GM20000 (cell line): ENCODE data around the gene S100A10.

Experiments
- DNase-seq: peaks from one replicate; pipeline ENCODE4 v3.0.0; 2012; ENCODE audit warnings: low spot score
- TF ChIP-seq, protein P1 (sequence below): IDR thresholded peaks from 2 replicates; pipeline ENCODE4 v1.5.1; 2012; ENCODE audit warnings: mild to moderate bottlenecking, control low read depth; ENCODE audit errors: extremely low read depth, missing control alignments

S100A10 gene

GRCh38 chr1:152023221-152023620, 29.6 kb upstream of the S100A10 start:
- no peak for DNase-seq

GRCh38 chr1:152022474-152022873, 28.8 kb upstream of the S100A10 start:
- TF ChIP-seq, protein P1, sequence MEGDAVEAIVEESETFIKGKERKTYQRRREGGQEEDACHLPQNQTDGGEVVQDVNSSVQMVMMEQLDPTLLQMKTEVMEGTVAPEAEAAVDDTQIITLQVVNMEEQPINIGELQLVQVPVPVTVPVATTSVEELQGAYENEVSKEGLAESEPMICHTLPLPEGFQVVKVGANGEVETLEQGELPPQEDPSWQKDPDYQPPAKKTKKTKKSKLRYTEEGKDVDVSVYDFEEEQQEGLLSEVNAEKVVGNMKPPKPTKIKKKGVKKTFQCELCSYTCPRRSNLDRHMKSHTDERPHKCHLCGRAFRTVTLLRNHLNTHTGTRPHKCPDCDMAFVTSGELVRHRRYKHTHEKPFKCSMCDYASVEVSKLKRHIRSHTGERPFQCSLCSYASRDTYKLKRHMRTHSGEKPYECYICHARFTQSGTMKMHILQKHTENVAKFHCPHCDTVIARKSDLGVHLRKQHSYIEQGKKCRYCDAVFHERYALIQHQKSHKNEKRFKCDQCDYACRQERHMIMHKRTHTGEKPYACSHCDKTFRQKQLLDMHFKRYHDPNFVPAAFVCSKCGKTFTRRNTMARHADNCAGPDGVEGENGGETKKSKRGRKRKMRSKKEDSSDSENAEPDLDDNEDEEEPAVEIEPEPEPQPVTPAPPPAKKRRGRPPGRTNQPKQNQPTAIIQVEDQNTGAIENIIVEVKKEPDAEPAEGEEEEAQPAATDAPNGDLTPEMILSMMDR, result no peak
- no peak for DNase-seq

More at GRCh38 chr1:152023221-152023620, 29.6 kb upstream of the S100A10 start:
- TF ChIP-seq, protein P1, result no peak

GRCh38 chr1:152021569-152021968, 27.9 kb upstream of the S100A10 start:
- TF ChIP-seq, protein P1, result no peak
- no peak for DNase-seq

- TF ChIP-seq, protein P1, result no peak
- no peak for DNase-seq
Measured at GRCh38 chr1:152020849-152021248, 27.2 kb upstream of the S100A10 start.

DNA sequence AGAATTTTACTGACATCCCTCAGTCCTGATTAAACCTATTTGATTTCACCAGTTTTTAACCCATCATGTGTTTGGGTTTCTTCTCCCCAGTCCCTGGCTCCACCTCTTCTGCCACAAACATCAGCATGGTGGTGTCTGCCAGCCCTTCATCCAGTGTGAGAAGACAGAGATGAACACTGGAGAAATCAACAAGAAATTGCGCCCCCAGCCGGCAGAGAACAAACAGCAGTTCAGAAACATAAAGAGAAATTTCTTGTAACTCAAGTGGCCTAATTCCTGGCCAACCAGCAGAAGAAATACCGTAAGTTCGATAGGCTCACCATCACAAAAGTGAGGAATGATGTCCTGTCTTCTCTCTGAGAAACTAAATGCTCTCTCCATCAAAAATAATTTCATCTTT, 24.9 kb upstream of the S100A10 start:
- TF ChIP-seq, protein P1, result peak; percentile 21
- DNase-seq, result no peak

- no peak for DNase-seq
- TF ChIP-seq, protein P1, result no peak
Measured at GRCh38 chr1:152015766-152016165, 22.1 kb upstream of the S100A10 start.

DNA sequence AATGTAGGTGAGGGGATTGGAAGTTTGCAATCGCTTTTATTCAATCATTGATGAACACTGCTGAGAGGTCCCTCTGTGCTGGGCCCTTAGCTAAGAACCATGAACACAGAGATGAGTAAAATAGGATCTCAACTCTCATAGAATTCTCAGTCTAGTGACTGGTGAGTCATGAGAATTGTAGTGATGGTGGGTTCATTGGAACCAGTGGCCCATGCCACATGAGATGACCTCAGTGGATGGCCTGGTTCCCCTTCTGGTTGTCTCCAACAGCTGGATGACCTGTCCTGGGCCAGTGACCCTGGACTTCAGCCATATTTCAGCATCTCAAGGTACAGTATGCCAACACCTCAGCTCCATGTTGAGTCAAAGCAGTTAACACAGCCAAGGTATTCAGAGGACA, 21.3 kb upstream of the S100A10 start:
- TF ChIP-seq, protein P1, result no peak
- DNase-seq, result no peak
